ENCODE measurements around the gene ADCK1. TPM values are rescaled to one million over a fixed set of nuclear protein-coding genes. Genes with fewer than 3 reads are reported as not detected.

ADCK1 gene
- total and polyA plus RNA-seq, 9 of the 15 experiments (the other 6 are each of a cell fraction or from before 2014, with no cell fraction given): 2.8 to 8.9 (median 4.3) TPM

GRCh38 chr14:77917491-77918201, 117.7 kb downstream of the ADCK1 start:
- in situ Hi-C loops (cut with MboI) (no loop called here), intact Hi-C loops (cut with micrococcal nuclease) (no loop called here)
- peaks cover 40 to 66% of the 10 kb centered on the region in 2 experiments for H3K4me1 ChIP-seq (replicated peaks in 1 of 2; ENCODE audit: control insufficient read depth in 2 of 2, insufficient read depth in 2 of 2, low read length in 2 of 2)
- no peaks in the 10 kb centered on the region for H3K9me1 ChIP-seq (ENCODE audit: control insufficient read depth, insufficient read depth, low read length)
- H3K4me3 ChIP-seq: no peak overlapping the region
- no peaks in the 10 kb centered on the region for H3K79me2 ChIP-seq (ENCODE audit: control insufficient read depth, insufficient read depth, low read length)
- DNase-seq (ENCODE audit: extremely low read depth in 1 of 4, low spot score in 3 of 4) (peak in 1 of 4 experiments; percentile 37), FAIRE-seq (peak; percentile 72), ATAC-seq (peak; percentile 50)
- H2AFZ ChIP-seq (ENCODE audit: low read depth, low read length): peak overlapping the region; percentile 64
- H3K4me2 ChIP-seq (ENCODE audit: insufficient read depth, low read length): peak overlapping the region; percentile 78
- H4K20me1 ChIP-seq (replicated peaks; ENCODE audit: control insufficient read depth, insufficient read depth, low read length): no peaks in the 10 kb centered on the region
- no peaks in the 10 kb centered on the region for H3K27me3 ChIP-seq (ENCODE audit: control insufficient read depth in 2 of 2, insufficient read depth in 2 of 2, low read length in 2 of 2)
- peak overlapping the region; percentile 47 to 53; a peak in 3 of 4 replicates for H3K9ac ChIP-seq (ENCODE audit: insufficient read depth in 1 of 2, low read depth in 2 of 2, low read length in 2 of 2)
- WGBS (ENCODE audit: insufficient coverage, low coverage, missing lambda C conversion rate): 0% methylated on average over 6 of the region's 7 CpGs
- no TSS peak for BruUV-seq (replicated peaks)
- no peaks in the 10 kb centered on the region for H3K9me3 ChIP-seq (replicated peaks; ENCODE audit: control insufficient read depth, insufficient read depth, low read depth, low read length)
- TF ChIP-seq DMBX1 (CRISPR knock-in tag; IDR thresholded peaks at IDR 0.05; ENCODE audit: borderline replicate concordance) (peak; percentile 49; the same call in 1 of the 2 replicates), BRD4 (IDR thresholded peaks at IDR 0.05) (0 out of 2 replicates have a peak, but pooled peaks have one; percentile 29), ATF1 (CRISPR knock-in tag; IDR thresholded peaks at IDR 0.05) (no peak), ATF1 (tag; IDR thresholded peaks at IDR 0.05) (0 out of 2 replicates have a peak, but pooled peaks have one; percentile 8), CEBPB (tag; IDR thresholded peaks at IDR 0.05) (peak; percentile 70), UBTF (IDR thresholded peaks at IDR 0.05; ENCODE audit: borderline replicate concordance in 1 of 2, low read depth in 2 of 2, low read length in 2 of 2) (no peak), ELF1 (tag; IDR thresholded peaks at IDR 0.05) (no peak)
- peak overlapping the region; percentile 81 for H3K27ac ChIP-seq (ENCODE audit: extremely low read depth, low read depth, low read length)
- H3K36me3 ChIP-seq (ENCODE audit: control insufficient read depth, insufficient read depth, low read length): no peaks in the 10 kb centered on the region
- ChIA-PET CTCF (ENCODE audit: low intra/inter-chr PET ratio) (no interaction called here), POLR2A (interaction anchor here (0.7 kb wide), 1 partner anchor 27 kb away, joined by 3 read pairs; no protein-coding TSS in a partner anchor)

Data from K562 (cell line).